Smooth muscle cell (in vitro differentiated cells): Measurements from ENCODE around the gene ICAM1. TPM values are rescaled to one million over a fixed set of nuclear protein-coding genes. Genes with fewer than 3 reads are reported as not detected.

Experiments
- DNase-seq: peaks from one replicate; lab custom pipeline; 2025; ENCODE audit not compliant: unreplicated experiment; lab: John Stamatoyannopoulos, UW
- H2AFZ ChIP-seq: fragments of 200-600 bp; sonication (generic); 2 replicates; pipeline ENCODE4 v1.6.0; 2016; ENCODE audit warnings: antibody characterized with exemption, low read depth, mild to moderate bottlenecking
- H3F3A ChIP-seq: fragments of 200-600 bp; sonication (generic); 2 replicates; pipeline ENCODE4 v1.6.0; 2017; ENCODE audit warnings: antibody characterized with exemption, low read depth
- H3K27ac ChIP-seq: fragments of 200-600 bp; sonication (generic); 2 replicates; pipeline ENCODE4 v1.5.1; 2016; ENCODE audit warnings: low read depth, mild to moderate bottlenecking
- H3K27me3 ChIP-seq: fragments of 200-600 bp; sonication (generic); 2 replicates; pipeline ENCODE4 v1.6.1; 2016; ENCODE audit warnings: low read depth, mild to moderate bottlenecking
- H3K36me3 ChIP-seq: fragments of 200-600 bp; sonication (generic); 2 replicates; pipeline ENCODE4 v1.5.1; 2016; ENCODE audit warnings: low read depth
- H3K4me1 ChIP-seq: fragments of 200-600 bp; sonication (generic); 2 replicates; pipeline ENCODE4 v1.5.1; 2016; ENCODE audit warnings: low read depth
- H3K4me2 ChIP-seq: fragments of 200-600 bp; sonication (generic); 2 replicates; pipeline ENCODE4 v1.6.0; 2016; ENCODE audit warnings: mild to moderate bottlenecking
- H3K4me3 ChIP-seq: fragments of 200-600 bp; sonication (generic); 2 replicates; pipeline ENCODE4 v1.5.1; 2016; ENCODE audit warnings: mild to moderate bottlenecking
- H3K79me2 ChIP-seq: fragments of 200-600 bp; sonication (generic); 2 replicates; pipeline ENCODE4 v1.6.0; 2016; ENCODE audit warnings: low read depth, mild to moderate bottlenecking
- H3K9ac ChIP-seq: fragments of 200-600 bp; sonication (generic); 2 replicates; pipeline ENCODE4 v1.6.0; 2016; ENCODE audit warnings: low read depth
- H3K9me3 ChIP-seq: fragments of 200-600 bp; sonication (generic); replicated peaks from 2 replicates; pipeline ENCODE4 v1.5.1; 2016; ENCODE audit warnings: low read depth
- H4K20me1 ChIP-seq: fragments of 200-600 bp; sonication (generic); 2 replicates; pipeline ENCODE4 v1.6.0; 2016; ENCODE audit warnings: low read depth
- WGBS: methylation state at CpG from one replicate; pipeline ENCODE4 v1.1.7; 2016; ENCODE audit warnings: low lambda C conversion rate; 5-methylcytosine and 5-hydroxymethylcytosine counted together
- microRNA-seq: library from miRNA; unstranded; fragments of <30 nt; microRNA quantifications from one replicate; pipeline ENCODE4, GENCODE V29; 2016; ENCODE audit warnings: borderline number of aligned reads
- polyA plus RNA-seq: library from polyadenylated mRNA; unstranded; fragments of >200 nt; fragmentation: Nextera tagmentation; extraction: Ambion mirVana; gene quantifications from 2 replicates; pipeline ENCODE4 v1.2.1, GENCODE V29; 2016
- small RNA-seq: library from RNA; depleted of rRNA; stranded (forward); fragments of <200 nt; gene quantifications from one replicate; pipeline ENCODE3, GENCODE V24; 2014
- total RNA-seq: library from RNA; depleted of rRNA; stranded (reverse); fragments of >200 nt; gene quantifications from 2 replicates; pipeline ENCODE4 v1.2.3, GENCODE V29; 2014
- TF ChIP-seq, protein P1 (sequence below): fragments of 200-600 bp; sonication (generic); IDR thresholded peaks from 2 replicates; pipeline ENCODE4 v1.5.1; 2017; ENCODE audit warnings: borderline replicate concordance, mild to moderate bottlenecking, antibody characterized with exemption; ENCODE audit not compliant: insufficient read depth, poor library complexity, severe bottlenecking

Gene ICAM1
- total and polyA plus RNA-seq, 2 experiments from 2014 or later = 4.6 to 9.2 TPM

DNA sequence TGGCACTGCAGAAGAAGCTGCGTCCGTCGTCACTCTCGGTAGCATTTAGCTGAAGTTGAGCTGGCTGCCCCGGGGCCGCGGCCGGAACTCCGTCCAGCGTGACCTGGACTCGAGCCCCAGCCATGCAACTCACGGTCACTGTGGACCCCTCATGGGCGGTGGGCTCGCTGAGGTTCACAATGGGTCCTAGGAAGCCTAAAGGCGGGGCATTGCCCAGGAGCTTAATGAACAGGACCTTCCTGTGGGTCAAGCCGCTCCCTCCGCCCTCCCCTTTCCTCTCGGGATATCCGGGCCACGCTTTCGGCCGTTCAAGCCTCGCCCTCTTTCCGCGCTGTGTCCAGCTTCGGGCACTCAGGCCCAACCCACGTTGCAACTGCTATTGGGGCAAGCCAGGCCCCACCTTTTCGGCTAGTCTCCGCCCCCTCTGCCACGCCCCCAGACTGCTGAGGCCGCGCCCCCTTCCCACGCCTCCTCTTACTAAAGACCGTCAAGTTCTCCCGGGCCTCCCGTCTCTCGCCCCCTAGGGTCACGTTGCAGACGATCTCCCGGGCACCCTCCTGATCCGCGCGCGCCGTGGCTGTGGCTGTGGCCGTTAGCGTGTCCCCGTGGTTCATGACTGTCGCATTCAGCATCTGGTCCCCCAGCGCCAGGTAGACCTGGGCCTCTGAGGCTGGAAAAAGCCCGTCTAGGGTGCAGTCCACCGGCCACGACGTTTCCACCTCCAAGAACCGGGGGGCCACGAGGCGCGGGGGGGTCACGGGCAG is 63.9 kb downstream of the ICAM1 start:
- no peak overlapping the region for H3K27ac ChIP-seq
- H4K20me1 ChIP-seq = peaks cover 29% of the 10 kb centered on the region
- no peaks in the 10 kb centered on the region for H3K36me3 ChIP-seq
- WGBS = 9% methylated on average over 48 of the region's 59 CpGs
- no peak overlapping the region for H2AFZ ChIP-seq
- TF ChIP-seq, protein P1, sequence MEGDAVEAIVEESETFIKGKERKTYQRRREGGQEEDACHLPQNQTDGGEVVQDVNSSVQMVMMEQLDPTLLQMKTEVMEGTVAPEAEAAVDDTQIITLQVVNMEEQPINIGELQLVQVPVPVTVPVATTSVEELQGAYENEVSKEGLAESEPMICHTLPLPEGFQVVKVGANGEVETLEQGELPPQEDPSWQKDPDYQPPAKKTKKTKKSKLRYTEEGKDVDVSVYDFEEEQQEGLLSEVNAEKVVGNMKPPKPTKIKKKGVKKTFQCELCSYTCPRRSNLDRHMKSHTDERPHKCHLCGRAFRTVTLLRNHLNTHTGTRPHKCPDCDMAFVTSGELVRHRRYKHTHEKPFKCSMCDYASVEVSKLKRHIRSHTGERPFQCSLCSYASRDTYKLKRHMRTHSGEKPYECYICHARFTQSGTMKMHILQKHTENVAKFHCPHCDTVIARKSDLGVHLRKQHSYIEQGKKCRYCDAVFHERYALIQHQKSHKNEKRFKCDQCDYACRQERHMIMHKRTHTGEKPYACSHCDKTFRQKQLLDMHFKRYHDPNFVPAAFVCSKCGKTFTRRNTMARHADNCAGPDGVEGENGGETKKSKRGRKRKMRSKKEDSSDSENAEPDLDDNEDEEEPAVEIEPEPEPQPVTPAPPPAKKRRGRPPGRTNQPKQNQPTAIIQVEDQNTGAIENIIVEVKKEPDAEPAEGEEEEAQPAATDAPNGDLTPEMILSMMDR = no peak
- peak overlapping the region; percentile 91 for H3K4me2 ChIP-seq
- peak; percentile 92 for DNase-seq
- H3K79me2 ChIP-seq = peaks cover 26% of the 10 kb centered on the region
- no peaks in the 10 kb centered on the region for H3F3A ChIP-seq
- no peaks in the 10 kb centered on the region for H3K9me3 ChIP-seq
- H3K4me1 ChIP-seq = peaks cover 8% of the 10 kb centered on the region
- H3K4me3 ChIP-seq = peak overlapping the region; percentile 92
- no peak overlapping the region for H3K9ac ChIP-seq
- no peaks in the 10 kb centered on the region for H3K27me3 ChIP-seq

DNA sequence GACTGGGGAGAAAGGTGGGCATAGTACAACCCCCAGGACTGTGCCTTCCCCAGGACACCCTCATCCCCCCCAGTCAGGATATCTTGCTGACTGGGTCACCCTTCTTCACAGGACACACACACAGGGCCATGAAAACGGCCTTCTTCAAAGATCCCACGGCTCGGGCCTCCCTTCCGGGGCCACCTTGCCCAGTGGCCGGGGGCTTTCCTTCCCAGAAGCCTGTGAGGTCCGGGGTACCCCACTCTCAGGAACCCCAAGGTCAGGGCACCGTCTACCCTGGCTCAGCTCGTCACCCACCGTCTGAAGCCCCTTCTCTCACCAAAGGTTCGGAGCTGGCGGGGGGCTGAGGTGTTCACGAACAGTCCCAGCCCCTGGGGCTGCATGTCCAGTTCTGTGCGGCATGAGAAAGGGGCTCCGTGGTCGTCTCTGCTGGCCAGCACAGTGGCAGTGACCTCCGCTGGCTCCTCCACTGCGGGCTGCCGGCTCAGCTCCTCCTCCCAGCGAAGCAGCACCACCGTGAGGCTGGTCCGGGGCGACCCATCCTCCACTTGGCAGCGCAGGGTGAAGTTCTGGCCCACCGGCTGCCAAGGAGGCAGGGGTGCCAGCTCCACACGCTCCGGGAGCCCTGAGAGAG is 64.5 kb downstream of the ICAM1 start:
- Histone ChIP-seq H3K4me1 (peaks cover 8% of the 10 kb centered on the region), H3K27ac (no peak overlapping the region), H3K9me3 (no peaks in the 10 kb centered on the region), H2AFZ (no peak overlapping the region), H4K20me1 (peaks cover 22% of the 10 kb centered on the region), H3K4me3 (peak overlapping the region; percentile 92), H3K4me2 (peak overlapping the region; percentile 91), H3K9ac (no peak overlapping the region), H3K79me2 (peaks cover 24% of the 10 kb centered on the region), H3K36me3 (no peaks in the 10 kb centered on the region), H3K27me3 (no peaks in the 10 kb centered on the region), H3F3A (no peaks in the 10 kb centered on the region)
- WGBS = 76% methylated on average over 26 of the region's 26 CpGs
- TF ChIP-seq, protein P1 = no peak
- no peak for DNase-seq

Small RNA genes within 50 kb of the gene (microRNA-seq; reads per million reads assigned to microRNA genes)
- gene MIR4322 = not detected

Small RNA genes within 50 kb of the gene (small RNA-seq; reads per million reads assigned to genes)
- not detected for gene AC011511.1
- gene AC011511.4 = not detected
- not detected for gene MIR4322

Other genes starting within 250 kb of the ICAM1 start
- gene SHFL, start 184.8 kb upstream of the ICAM1 start, total RNA-seq = 13.7 and 15.6 TPM in 2 replicates
- 22.6 and 28.7 TPM in 2 replicates for gene SHFL, start 184.8 kb upstream of the ICAM1 start, polyA plus RNA-seq
- gene ANGPTL6, start 168.4 kb upstream of the ICAM1 start, total RNA-seq = 3.5 and 5.5 TPM in 2 replicates
- 7.2 and 8.6 TPM in 2 replicates for gene ANGPTL6, start 168.4 kb upstream of the ICAM1 start, polyA plus RNA-seq
- 9.7 and 11.1 TPM in 2 replicates for gene PPAN, start 164.8 kb upstream of the ICAM1 start, total RNA-seq
- gene PPAN, start 164.8 kb upstream of the ICAM1 start, polyA plus RNA-seq = 22.6 and 25.6 TPM in 2 replicates
- 1.5 and 2.0 TPM in 2 replicates for gene P2RY11, start 159.4 kb upstream of the ICAM1 start, total RNA-seq
- 3.8 and 9.7 TPM in 2 replicates for gene P2RY11, start 159.4 kb upstream of the ICAM1 start, polyA plus RNA-seq
- gene EIF3G, start 151.2 kb upstream of the ICAM1 start, total RNA-seq = 138 and 164 TPM in 2 replicates
- gene EIF3G, start 151.2 kb upstream of the ICAM1 start, polyA plus RNA-seq = 185 and 196 TPM in 2 replicates
- 37.6 and 39.5 TPM in 2 replicates for gene DNMT1, start 76.2 kb upstream of the ICAM1 start, total RNA-seq
- 56.7 and 78.4 TPM in 2 replicates for gene DNMT1, start 76.2 kb upstream of the ICAM1 start, polyA plus RNA-seq
- gene S1PR2, start 39.8 kb upstream of the ICAM1 start, total RNA-seq = 6.4 and 9.8 TPM in 2 replicates
- 6.5 and 7.4 TPM in 2 replicates for gene S1PR2, start 39.8 kb upstream of the ICAM1 start, polyA plus RNA-seq
- 36.4 and 47.8 TPM in 2 replicates for gene MRPL4, start 18.9 kb upstream of the ICAM1 start, total RNA-seq
- 63.5 and 72.1 TPM in 2 replicates for gene MRPL4, start 18.9 kb upstream of the ICAM1 start, polyA plus RNA-seq
- 0.90 and 1.9 TPM in 2 replicates for gene ICAM4, start 15.8 kb downstream of the ICAM1 start, total RNA-seq
- gene ICAM4, start 15.8 kb downstream of the ICAM1 start, polyA plus RNA-seq = 2.2 and 3.4 TPM in 2 replicates
- 1.9 and 4.0 TPM in 2 replicates for gene ICAM5, start 18.8 kb downstream of the ICAM1 start, total RNA-seq
- 4.4 and 6.4 TPM in 2 replicates for gene ICAM5, start 18.8 kb downstream of the ICAM1 start, polyA plus RNA-seq
- 2.9 TPM in 1 of 2 replicates, not detected in the other for gene ZGLP1, start 38.7 kb downstream of the ICAM1 start, total RNA-seq
- gene ZGLP1, start 38.7 kb downstream of the ICAM1 start, polyA plus RNA-seq = 4.8 and 6.1 TPM in 2 replicates
- 7.6 and 15.3 TPM in 2 replicates for gene FDX2, start 44.9 kb downstream of the ICAM1 start, total RNA-seq
- gene FDX2, start 44.9 kb downstream of the ICAM1 start, polyA plus RNA-seq = 39.1 and 46.0 TPM in 2 replicates
- gene RAVER1, start 62.4 kb downstream of the ICAM1 start, total RNA-seq = 8.3 and 18.3 TPM in 2 replicates
- gene RAVER1, start 62.4 kb downstream of the ICAM1 start, polyA plus RNA-seq = 35.5 and 43.0 TPM in 2 replicates
- gene ICAM3, start 68.5 kb downstream of the ICAM1 start, total RNA-seq = 4.5 and 6.5 TPM in 2 replicates
- gene ICAM3, start 68.5 kb downstream of the ICAM1 start, polyA plus RNA-seq = 29.3 and 31.3 TPM in 2 replicates
- gene TYK2, start 109.5 kb downstream of the ICAM1 start, total RNA-seq = 52.5 and 53.1 TPM in 2 replicates
- gene TYK2, start 109.5 kb downstream of the ICAM1 start, polyA plus RNA-seq = 90.8 and 98.4 TPM in 2 replicates
- 98.4 and 103 TPM in 2 replicates for gene CDC37, start 132.4 kb downstream of the ICAM1 start, total RNA-seq
- 186 and 198 TPM in 2 replicates for gene CDC37, start 132.4 kb downstream of the ICAM1 start, polyA plus RNA-seq
- 2.7 and 3.3 TPM in 2 replicates for gene PDE4A, start 149.4 kb downstream of the ICAM1 start, total RNA-seq
- gene PDE4A, start 149.4 kb downstream of the ICAM1 start, polyA plus RNA-seq = 12.3 and 16.4 TPM in 2 replicates
- gene KEAP1, start 232.2 kb downstream of the ICAM1 start, total RNA-seq = 24.9 and 39.3 TPM in 2 replicates
- gene KEAP1, start 232.2 kb downstream of the ICAM1 start, polyA plus RNA-seq = 53.1 and 60.4 TPM in 2 replicates
- 5.3 and 6.3 TPM in 2 replicates for gene S1PR5, start 246.3 kb downstream of the ICAM1 start, total RNA-seq
- 6.8 and 9.0 TPM in 2 replicates for gene S1PR5, start 246.3 kb downstream of the ICAM1 start, polyA plus RNA-seq